Stimulated activated naive CD8-positive, alpha-beta T cell treated with anti-CD3 and anti-CD28 coated beads, Interleukin-15, amount 100 ng/mL, for 72 hours (primary cell): Measurements from ENCODE around the gene CNRIP1.

Experiments
- ATAC-seq: fragments of 150-1000 bp; cut with Tn5 transposase; 2 replicates; pipeline ENCODE4 v1.10.0; 2021; ENCODE audit warnings: mild to moderate bottlenecking, moderate library complexity
- DNase-seq, 2 donors: peaks; one replicate each; pipeline ENCODE4 v3.0.0; 2021 to 2022
- H3K27ac Mint-ChIP-seq, 2 donors: one replicate each; pipeline ENCODE4 v1.8.0; 2022; ENCODE audit warnings: mild to moderate bottlenecking in 2 of 2, mixed read lengths in 2 of 2, moderate library complexity in 2 of 2
- H3K27me3 Mint-ChIP-seq: one replicate; pipeline ENCODE4 v1.8.0; 2022; ENCODE audit warnings: mixed read lengths
- H3K4me1 Mint-ChIP-seq: one replicate; pipeline ENCODE4 v1.8.0; 2022; ENCODE audit warnings: mild to moderate bottlenecking, mixed read lengths
- H3K4me3 Mint-ChIP-seq, 2 donors: one replicate each; pipeline ENCODE4 v1.8.0; 2022; ENCODE audit warnings: mild to moderate bottlenecking in 2 of 2, mixed read lengths in 2 of 2, moderate library complexity in 1 of 2
- H3K9me3 Mint-ChIP-seq, 2 donors: one replicate each; pipeline ENCODE4 v1.8.0; 2022; ENCODE audit warnings: mixed read lengths in 2 of 2

CNRIP1 gene, protein sequence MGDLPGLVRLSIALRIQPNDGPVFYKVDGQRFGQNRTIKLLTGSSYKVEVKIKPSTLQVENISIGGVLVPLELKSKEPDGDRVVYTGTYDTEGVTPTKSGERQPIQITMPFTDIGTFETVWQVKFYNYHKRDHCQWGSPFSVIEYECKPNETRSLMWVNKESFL

DNA sequence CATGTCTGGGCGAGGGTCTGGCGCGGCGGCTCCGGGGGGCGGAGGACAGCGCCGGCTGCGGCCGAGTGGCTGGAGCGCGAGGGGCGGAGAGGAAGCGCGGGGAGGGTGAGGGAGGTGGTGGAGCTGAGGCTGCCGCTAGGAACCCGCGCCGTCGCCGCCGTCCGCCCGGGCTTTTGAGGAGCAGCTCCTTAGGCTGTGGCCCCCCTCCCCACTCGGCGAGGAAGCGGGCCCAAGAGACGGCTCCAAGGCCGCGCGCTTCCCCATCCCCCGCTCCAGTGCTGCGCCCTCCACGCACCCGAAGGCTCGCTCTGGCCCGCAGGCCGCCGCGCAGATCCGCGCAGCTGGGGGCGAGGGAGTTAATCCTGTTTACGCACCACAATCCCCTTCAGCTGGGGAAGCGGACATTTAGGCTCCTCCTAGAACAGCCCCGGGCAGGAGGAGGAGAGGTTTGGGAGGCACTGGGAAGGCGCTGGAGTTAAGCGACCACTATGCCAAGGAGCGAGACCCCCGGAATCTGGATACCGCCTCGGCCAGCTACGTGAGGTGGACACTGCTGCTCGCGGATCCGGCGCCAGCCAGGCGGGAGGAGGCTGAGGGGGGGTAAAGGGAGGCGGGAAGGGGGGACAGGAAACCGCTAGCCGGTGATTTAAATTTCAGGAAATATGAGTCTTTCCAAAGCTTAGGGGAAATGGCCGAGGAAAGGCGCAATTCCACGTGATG, at the start of gene CNRIP1:
CNRIP1 (minus strand) TSS at position 552 of the 720 bp plus-strand sequence; CDS start at position 3, 549 bp downstream.
- H3K27me3 Mint-ChIP-seq, result peaks cover 64% of the 10 kb centered on the region
- H3K4me1 Mint-ChIP-seq, result peaks cover 20% of the 10 kb centered on the region
- H3K27ac Mint-ChIP-seq, result no peak within 1 kb of the TSS
- DNase-seq, result no peak
- peaks cover 0 to under 1% of the 10 kb centered on the region in 2 donors for H3K9me3 Mint-ChIP-seq
- peak; percentile 50 for ATAC-seq
- peak within 1 kb of the TSS; percentile 33 to 75 for H3K4me3 Mint-ChIP-seq

DNA sequence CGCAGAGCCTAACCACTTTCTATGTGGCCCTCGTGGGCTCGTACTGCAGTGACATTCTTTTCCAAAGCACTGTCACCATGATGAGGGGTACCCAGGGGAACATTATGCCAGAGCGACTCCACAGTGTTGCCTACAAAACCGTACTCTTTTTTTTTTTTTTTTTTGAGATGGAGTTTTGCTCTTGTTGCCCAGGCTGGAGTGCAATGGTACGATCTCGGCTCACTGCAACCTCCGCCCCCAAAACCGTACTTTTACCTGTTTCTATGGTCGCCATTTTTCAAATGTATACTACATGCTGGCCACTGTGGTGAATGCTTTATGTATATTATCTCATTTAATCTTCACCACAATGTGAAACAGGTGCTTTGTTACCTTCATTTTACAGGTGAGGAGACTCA, 49.6 kb upstream of the CNRIP1 start:
- Mint-ChIP-seq H3K27ac (no peak overlapping the region), H3K27me3 (peaks cover 30% of the 10 kb centered on the region), H3K4me1 (peaks cover 33% of the 10 kb centered on the region), H3K9me3 (no peaks in the 10 kb centered on the region), H3K4me3 (no peak overlapping the region)
- DNase-seq (no peak), ATAC-seq (no peak)

GRCh38 chr2:68368654-68369336, 49.0 kb upstream of the CNRIP1 start:
- H3K4me1 Mint-ChIP-seq, result peaks cover 33% of the 10 kb centered on the region
- no peak for DNase-seq
- H3K4me3 Mint-ChIP-seq, result no peak overlapping the region
- no peak for ATAC-seq
- H3K9me3 Mint-ChIP-seq, result no peaks in the 10 kb centered on the region
- no peak overlapping the region for H3K27ac Mint-ChIP-seq
- H3K27me3 Mint-ChIP-seq, result peaks cover 30% of the 10 kb centered on the region

GRCh38 chr2:68367953-68368653, 48.4 kb upstream of the CNRIP1 start:
- H3K27ac Mint-ChIP-seq, result no peak overlapping the region

GRCh38 chr2:68366083-68366560, 46.4 kb upstream of the CNRIP1 start:
- Mint-ChIP-seq H3K27me3 (peaks cover 30% of the 10 kb centered on the region), H3K4me1 (peaks cover 36% of the 10 kb centered on the region), H3K4me3 (no peak overlapping the region), H3K9me3 (no peaks in the 10 kb centered on the region), H3K27ac (peak overlapping the region in 1 of 2 donors; percentile 35)
- DNase-seq, result no peak
- ATAC-seq, result no peak

More at GRCh38 chr2:68367953-68368653, 48.4 kb upstream of the CNRIP1 start:
- Mint-ChIP-seq H3K27me3 (peaks cover 30% of the 10 kb centered on the region), H3K4me3 (no peak overlapping the region), H3K9me3 (no peaks in the 10 kb centered on the region), H3K4me1 (peaks cover 36% of the 10 kb centered on the region)
- no peak for DNase-seq
- ATAC-seq, result no peak

DNA sequence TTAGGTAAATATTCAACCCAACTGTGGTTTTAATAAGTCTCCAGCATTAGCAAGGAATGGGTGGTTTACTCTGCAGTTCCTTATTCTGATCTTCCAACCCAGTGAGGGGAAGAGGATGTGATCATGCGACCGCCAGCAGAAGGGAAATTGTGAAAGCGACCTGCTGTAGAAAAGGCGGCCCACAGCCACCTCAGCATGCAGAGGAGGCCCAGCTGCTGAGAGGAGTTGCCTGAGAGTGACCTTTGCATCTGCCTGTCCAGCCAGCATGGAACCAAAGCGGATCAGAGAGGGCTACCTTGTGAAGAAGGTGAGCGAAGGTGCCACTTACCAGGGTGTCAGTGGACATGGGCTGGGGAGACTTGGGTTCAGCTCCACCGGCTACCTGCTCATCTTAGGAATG, 45.3 kb upstream of the CNRIP1 start, which contains the start of gene PLEK:
PLEK (plus strand) TSS at position 196 of the 400 bp plus-strand sequence; CDS start at position 266, 70 bp downstream.
- peak within 1 kb of the TSS in 1 of 2 donors; percentile 46 for H3K4me3 Mint-ChIP-seq
- peaks cover 34% of the 10 kb centered on the region for H3K4me1 Mint-ChIP-seq
- H3K27me3 Mint-ChIP-seq, result peaks cover 27% of the 10 kb centered on the region
- ATAC-seq (peak; percentile 52), DNase-seq (no peak)
- peak within 1 kb of the TSS in 1 of 2 donors; percentile 35 for H3K27ac Mint-ChIP-seq
- no peaks in the 10 kb centered on the region for H3K9me3 Mint-ChIP-seq

DNA sequence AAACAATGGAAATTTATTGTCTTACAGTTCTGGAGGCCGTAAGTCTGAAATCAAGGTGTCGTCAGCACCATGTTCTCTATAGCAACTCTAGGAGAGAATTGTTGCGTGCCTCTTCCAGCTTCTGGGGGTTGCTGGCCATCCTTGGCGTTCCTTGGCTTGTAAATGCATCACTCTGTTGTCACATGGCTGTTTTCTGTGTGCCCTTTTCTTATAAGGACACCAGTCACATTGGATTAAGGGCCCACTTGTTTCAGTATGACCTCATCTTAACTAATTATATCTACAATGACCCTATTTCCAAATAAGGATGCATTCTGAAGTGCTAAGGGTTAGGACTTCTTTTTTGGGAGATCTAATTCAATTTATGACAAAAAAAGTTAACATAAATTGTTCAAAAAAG, 44.0 kb upstream of the CNRIP1 start:
- Mint-ChIP-seq H3K9me3 (no peaks in the 10 kb centered on the region), H3K4me1 (peaks cover 34% of the 10 kb centered on the region), H3K27me3 (peaks cover 18% of the 10 kb centered on the region), H3K4me3 (no peak overlapping the region), H3K27ac (no peak overlapping the region)
- DNase-seq (no peak), ATAC-seq (no peak)

DNA sequence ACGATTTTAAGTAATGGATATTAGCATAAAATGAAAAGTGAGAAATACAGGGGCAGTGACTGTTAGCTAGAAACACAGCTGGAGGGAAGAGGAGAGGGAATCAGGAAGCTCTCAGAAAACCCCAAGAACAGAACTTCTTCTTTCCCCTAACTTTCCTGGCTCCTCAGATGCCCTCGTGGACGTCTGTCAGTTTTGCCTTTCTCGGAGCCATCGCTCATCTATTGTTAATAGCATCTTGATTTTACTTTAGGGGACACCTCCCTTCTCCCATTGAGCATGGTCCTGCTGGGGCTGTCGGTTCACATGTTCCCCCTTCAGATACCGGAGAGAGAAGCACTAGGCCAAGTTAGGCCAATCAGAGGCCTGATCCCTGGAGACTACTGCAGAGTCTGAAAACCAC, 43.0 kb upstream of the CNRIP1 start:
- Mint-ChIP-seq H3K27ac (peak overlapping the region in 1 of 2 donors; percentile 59), H3K4me1 (peaks cover 34% of the 10 kb centered on the region)

GRCh38 chr2:68362069-68362468, 42.3 kb upstream of the CNRIP1 start:
- H3K4me1 Mint-ChIP-seq, result peaks cover 34% of the 10 kb centered on the region
- H3K4me3 Mint-ChIP-seq, result peak overlapping the region; percentile 36 to 54
- DNase-seq (peak; percentile 66 to 74), ATAC-seq (peak; percentile 90)
- peak overlapping the region in 1 of 2 donors; percentile 30 for H3K27ac Mint-ChIP-seq
- H3K9me3 Mint-ChIP-seq, result no peaks in the 10 kb centered on the region
- peaks cover 7% of the 10 kb centered on the region for H3K27me3 Mint-ChIP-seq

More for the DNA sequence above, 43.0 kb upstream of the CNRIP1 start:
- no peak for DNase-seq
- Mint-ChIP-seq H3K27me3 (peaks cover 14% of the 10 kb centered on the region), H3K9me3 (no peaks in the 10 kb centered on the region), H3K4me3 (no peak overlapping the region)
- ATAC-seq, result no peak

- no peak overlapping the region for H3K4me3 Mint-ChIP-seq
- no peak overlapping the region for H3K27ac Mint-ChIP-seq
- ATAC-seq (no peak), DNase-seq (no peak)
- H3K9me3 Mint-ChIP-seq, result no peaks in the 10 kb centered on the region
- peaks cover 22% of the 10 kb centered on the region for H3K4me1 Mint-ChIP-seq
- peaks cover 1% of the 10 kb centered on the region for H3K27me3 Mint-ChIP-seq
These were observed 40.1 kb upstream of the CNRIP1 start for GRCh38 chr2:68359889-68360288.

DNA sequence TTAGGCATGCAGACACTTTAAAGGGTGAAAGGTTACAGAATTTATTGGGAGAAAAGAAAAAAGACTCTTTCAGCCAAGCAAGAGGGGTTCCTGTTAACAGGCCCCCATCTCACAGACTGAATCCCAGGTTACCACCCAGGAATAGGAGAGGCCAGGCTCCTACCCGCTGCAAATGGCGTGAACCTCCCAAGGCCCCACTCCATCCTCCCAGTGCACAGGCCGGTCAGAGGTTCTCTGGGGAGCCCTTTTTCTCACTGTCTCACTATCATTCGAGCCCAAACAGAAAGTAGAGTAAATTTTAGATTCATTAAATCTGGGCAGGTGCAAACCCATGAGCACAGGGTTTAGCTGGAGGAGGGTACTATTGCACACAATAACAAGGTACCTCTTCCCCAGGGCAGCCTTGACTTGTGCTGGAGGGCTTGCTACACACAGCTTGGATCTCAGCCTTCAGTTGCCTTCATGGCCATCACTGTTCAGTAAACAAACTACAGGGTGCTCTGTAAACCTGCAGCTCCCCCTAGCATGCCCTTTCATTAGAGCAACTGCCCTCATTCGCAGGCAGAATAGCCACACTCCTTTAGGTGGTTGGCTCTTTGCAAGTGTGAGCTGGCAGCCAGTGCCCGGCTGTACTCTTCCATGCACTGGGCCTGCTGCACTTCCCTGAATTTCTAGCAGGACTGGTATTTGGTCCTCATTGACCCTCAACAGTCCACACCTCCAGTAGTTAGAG, 38.0 kb upstream of the CNRIP1 start:
- Mint-ChIP-seq H3K4me3 (no peak overlapping the region), H3K9me3 (no peaks in the 10 kb centered on the region), H3K27ac (no peak overlapping the region), H3K27me3 (no peaks in the 10 kb centered on the region), H3K4me1 (peaks cover 13% of the 10 kb centered on the region)
- ATAC-seq (peak; percentile 58), DNase-seq (no peak)

GRCh38 chr2:68356599-68357239, 37.0 kb upstream of the CNRIP1 start:
- H3K4me3 Mint-ChIP-seq, result no peak overlapping the region
- no peak for ATAC-seq
- DNase-seq, result no peak
- H3K27ac Mint-ChIP-seq, result no peak overlapping the region
- H3K9me3 Mint-ChIP-seq, result no peaks in the 10 kb centered on the region
- H3K27me3 Mint-ChIP-seq, result no peaks in the 10 kb centered on the region
- peaks cover 2% of the 10 kb centered on the region for H3K4me1 Mint-ChIP-seq

DNA sequence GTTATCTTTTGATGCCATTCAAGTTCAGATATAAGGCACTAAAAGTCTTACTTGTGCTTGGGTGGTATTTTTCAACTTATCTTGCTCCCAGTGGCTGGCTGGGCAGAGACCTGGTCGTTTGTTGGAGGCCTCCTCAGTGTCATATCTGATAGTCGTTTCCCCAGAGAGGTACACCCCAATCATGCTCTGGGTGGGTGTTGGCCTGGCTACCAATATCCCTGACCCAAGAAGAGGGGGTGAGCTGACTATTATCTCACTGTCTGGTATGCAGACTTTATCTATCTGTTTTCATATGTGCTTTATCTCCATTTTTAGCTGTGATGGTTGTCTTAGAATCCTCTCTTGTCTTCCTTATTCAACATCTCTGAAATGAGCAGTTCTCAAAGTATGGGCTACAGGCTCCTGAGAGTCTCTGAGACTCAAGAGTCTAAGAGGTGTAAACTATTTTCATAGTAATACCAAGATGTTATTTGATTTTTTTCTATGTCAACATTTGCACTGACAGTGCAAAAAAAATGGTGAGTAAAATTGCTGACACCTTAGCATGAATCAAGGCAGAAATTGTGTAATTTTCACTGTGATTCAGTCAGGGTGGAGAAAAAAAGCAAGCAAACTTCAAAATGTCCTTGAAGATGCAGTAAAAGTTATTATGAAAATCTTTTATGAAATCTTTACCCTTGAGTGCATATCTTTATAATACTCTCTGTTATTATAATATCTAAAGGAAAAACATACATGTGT, 33.1 kb upstream of the CNRIP1 start:
- Mint-ChIP-seq H3K27ac (no peak overlapping the region), H3K4me3 (no peak overlapping the region), H3K9me3 (no peaks in the 10 kb centered on the region), H3K27me3 (peaks cover 12% of the 10 kb centered on the region), H3K4me1 (no peaks in the 10 kb centered on the region)
- ATAC-seq (no peak), DNase-seq (no peak)

- Mint-ChIP-seq H3K4me3 (no peak overlapping the region), H3K27me3 (peaks cover 19% of the 10 kb centered on the region), H3K4me1 (no peaks in the 10 kb centered on the region), H3K9me3 (no peaks in the 10 kb centered on the region), H3K27ac (no peak overlapping the region)
- ATAC-seq (no peak), DNase-seq (no peak)
These were observed 32.2 kb upstream of the CNRIP1 start for GRCh38 chr2:68351997-68352396.
